GM19395 (cell line): ENCODE results near the gene DAAM1.

ENCODE experiments used
- ATAC-seq: cut with Tn5 transposase; IDR thresholded peaks from one replicate; pipeline ENCODE4 v1.9.1; 2021; ENCODE audit warnings: mild to moderate bottlenecking, moderate library complexity; ENCODE audit not compliant: unreplicated experiment

DAAM1 gene

GRCh38 chr14:59253527-59253926, 65.1 kb downstream of the DAAM1 start:
- no peak for ATAC-seq

- no peak for ATAC-seq
Observed at GRCh38 chr14:59254146-59254910, 65.9 kb downstream of the DAAM1 start.

GRCh38 chr14:59254911-59255545, 66.6 kb downstream of the DAAM1 start:
- peak; percentile 87 for ATAC-seq

- ATAC-seq = no peak
Observed at GRCh38 chr14:59256331-59256730, 67.9 kb downstream of the DAAM1 start.

- no peak for ATAC-seq
Observed at GRCh38 chr14:59261334-59261733, 72.9 kb downstream of the DAAM1 start.

- ATAC-seq = no peak
Observed at GRCh38 chr14:59262717-59263454, 74.4 kb downstream of the DAAM1 start.

GRCh38 chr14:59265808-59266207, 77.3 kb downstream of the DAAM1 start:
- no peak for ATAC-seq

GRCh38 chr14:59267046-59267445, 78.6 kb downstream of the DAAM1 start:
- ATAC-seq = no peak

GRCh38 chr14:59268011-59268410, 79.5 kb downstream of the DAAM1 start:
- no peak for ATAC-seq

GRCh38 chr14:59268858-59269257, 80.4 kb downstream of the DAAM1 start:
- ATAC-seq = no peak

GRCh38 chr14:59269466-59269865, 81.0 kb downstream of the DAAM1 start:
- ATAC-seq = no peak

- no peak for ATAC-seq
Observed at GRCh38 chr14:59271256-59271655, 82.8 kb downstream of the DAAM1 start.

GRCh38 chr14:59271734-59272133, 83.3 kb downstream of the DAAM1 start:
- ATAC-seq = no peak

GRCh38 chr14:59272633-59273032, 84.2 kb downstream of the DAAM1 start:
- no peak for ATAC-seq

- ATAC-seq = no peak
Observed at GRCh38 chr14:59273737-59274136, 85.3 kb downstream of the DAAM1 start.

- peak; percentile 48 for ATAC-seq
Observed at GRCh38 chr14:59274991-59275391, 86.5 kb downstream of the DAAM1 start.

- peak; percentile 91 for ATAC-seq
Observed at GRCh38 chr14:59275668-59276067, 87.2 kb downstream of the DAAM1 start.

- ATAC-seq = no peak
Observed at GRCh38 chr14:59276235-59276634, 87.8 kb downstream of the DAAM1 start.

- ATAC-seq = peak; percentile 36
Observed at GRCh38 chr14:59277659-59278058, 89.2 kb downstream of the DAAM1 start.

GRCh38 chr14:59278111-59278510, 89.6 kb downstream of the DAAM1 start:
- no peak for ATAC-seq

- no peak for ATAC-seq
Observed at GRCh38 chr14:59280961-59281360, 92.5 kb downstream of the DAAM1 start.
